Activated naive CD8-positive, alpha-beta T cell treated with anti-CD3 and anti-CD28 coated beads, Interleukin-2, amount 10 ng/mL, durations not matched to agents 7 days and 5 days (primary cell): ENCODE results near the gene C1QC. TPM values are rescaled to one million over a fixed set of nuclear protein-coding genes. Genes with fewer than 3 reads are reported as not detected.

Experiments
- ATAC-seq: fragments of 150-1000 bp; cut with Tn5 transposase; one replicate; pipeline ENCODE4 v1.10.0; 2021; ENCODE audit warnings: low read depth, moderate library complexity
- POLR2A ChIA-PET: fragments of 350-600 bp; sonication (Branson Sonifier 250); formaldehyde crosslinking; loops from one replicate; lab custom pipeline; 2021; ENCODE audit warnings: antibody characterized with exemption; lab: Charles Lee
- DNase-seq: peaks from one replicate; pipeline ENCODE4 v3.0.0; 2021
- H3K27ac Mint-ChIP-seq: one replicate; pipeline ENCODE4 v1.8.0; 2022; ENCODE audit warnings: mild to moderate bottlenecking, mixed read lengths
- H3K27me3 Mint-ChIP-seq: one replicate; pipeline ENCODE4 v1.8.0; 2022; ENCODE audit warnings: mild to moderate bottlenecking, moderate library complexity, mixed read lengths
- H3K36me3 Mint-ChIP-seq: one replicate; pipeline ENCODE4 v1.8.0; 2021; ENCODE audit warnings: mild to moderate bottlenecking, mixed read lengths
- H3K4me1 Mint-ChIP-seq: one replicate; pipeline ENCODE4 v1.8.0; 2021; ENCODE audit warnings: mixed read lengths
- H3K4me3 Mint-ChIP-seq: one replicate; pipeline ENCODE4 v1.8.0; 2022; ENCODE audit warnings: mild to moderate bottlenecking, moderate library complexity, mixed read lengths
- H3K9me3 Mint-ChIP-seq: one replicate; pipeline ENCODE4 v1.8.0; 2021; ENCODE audit warnings: mixed read lengths
- microRNA-seq: library from miRNA; unstranded; fragments of <30 nt; microRNA quantifications from one replicate; pipeline ENCODE4 v1.2.0, GENCODE V29; 2022
- total RNA-seq, 2 experiments: library from RNA; stranded (reverse); gene quantifications; one replicate each; pipeline ENCODE4 v1.2.3, GENCODE V29; 2021

Gene C1QC
- total RNA-seq, 2 experiments from 2014 or later = 1.3 to 1.7 TPM

- no peak overlapping the region for H3K4me3 Mint-ChIP-seq
- no peaks in the 10 kb centered on the region for H3K9me3 Mint-ChIP-seq
- H3K27ac Mint-ChIP-seq = no peak overlapping the region
- H3K36me3 Mint-ChIP-seq = no peaks in the 10 kb centered on the region
- no peak for ATAC-seq
- POLR2A ChIA-PET = no interaction called here
- DNase-seq = no peak
- H3K27me3 Mint-ChIP-seq = peaks cover 3% of the 10 kb centered on the region
- H3K4me1 Mint-ChIP-seq = no peaks in the 10 kb centered on the region
These were observed 42.2 kb downstream of the C1QC start for GRCh38 chr1:22685591-22686059.

DNA sequence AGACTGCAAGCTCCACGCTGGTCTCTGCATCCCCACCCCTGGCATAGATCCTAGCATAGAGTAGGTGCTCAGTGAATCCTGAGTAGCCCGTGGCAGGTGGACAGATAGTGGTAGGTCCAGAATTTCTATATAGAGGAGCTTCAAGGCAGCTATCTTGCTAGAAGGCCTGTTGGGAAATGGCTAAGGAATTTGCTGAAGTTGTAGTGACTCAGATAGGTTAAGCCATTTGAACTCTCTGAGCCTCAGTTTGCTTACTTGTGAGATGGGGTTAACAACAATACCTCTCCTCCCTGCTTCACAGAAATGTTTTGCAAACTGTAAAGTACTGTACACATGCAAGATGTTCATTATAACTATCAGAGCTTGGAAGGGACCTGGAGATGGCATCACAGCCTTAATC lies 43.8 kb downstream of the C1QC start:
- H3K27ac Mint-ChIP-seq = no peak overlapping the region
- no peaks in the 10 kb centered on the region for H3K9me3 Mint-ChIP-seq
- H3K36me3 Mint-ChIP-seq = no peaks in the 10 kb centered on the region
- DNase-seq (no peak), ATAC-seq (no peak)
- peaks cover 3% of the 10 kb centered on the region for H3K27me3 Mint-ChIP-seq
- no peak overlapping the region for H3K4me3 Mint-ChIP-seq
- H3K4me1 Mint-ChIP-seq = no peaks in the 10 kb centered on the region
- POLR2A ChIA-PET = no interaction called here

DNA sequence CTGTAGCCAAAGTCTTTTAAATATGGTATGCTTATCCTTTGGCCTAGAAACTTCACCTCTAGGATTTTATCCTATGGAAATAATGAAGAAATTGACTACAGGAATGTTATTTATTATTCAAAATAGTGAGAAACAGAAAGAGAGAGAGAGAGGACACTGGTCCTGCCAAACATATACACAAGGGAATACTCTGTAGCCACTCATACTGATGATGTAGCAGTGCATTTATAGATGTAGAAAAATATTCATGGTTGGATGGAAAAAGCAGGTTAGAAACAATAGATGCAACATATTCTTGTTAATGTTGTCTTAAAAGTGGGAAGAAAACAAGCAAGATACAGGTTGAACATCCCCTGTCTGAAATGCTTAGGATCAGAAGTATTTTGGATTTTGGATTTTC lies 45.0 kb downstream of the C1QC start:
- POLR2A ChIA-PET = no interaction called here
- no peak overlapping the region for H3K27ac Mint-ChIP-seq
- peaks cover 9% of the 10 kb centered on the region for H3K27me3 Mint-ChIP-seq
- ATAC-seq (no peak), DNase-seq (no peak)
- H3K9me3 Mint-ChIP-seq = no peaks in the 10 kb centered on the region
- no peak overlapping the region for H3K4me3 Mint-ChIP-seq
- no peaks in the 10 kb centered on the region for H3K4me1 Mint-ChIP-seq
- no peaks in the 10 kb centered on the region for H3K36me3 Mint-ChIP-seq

DNA sequence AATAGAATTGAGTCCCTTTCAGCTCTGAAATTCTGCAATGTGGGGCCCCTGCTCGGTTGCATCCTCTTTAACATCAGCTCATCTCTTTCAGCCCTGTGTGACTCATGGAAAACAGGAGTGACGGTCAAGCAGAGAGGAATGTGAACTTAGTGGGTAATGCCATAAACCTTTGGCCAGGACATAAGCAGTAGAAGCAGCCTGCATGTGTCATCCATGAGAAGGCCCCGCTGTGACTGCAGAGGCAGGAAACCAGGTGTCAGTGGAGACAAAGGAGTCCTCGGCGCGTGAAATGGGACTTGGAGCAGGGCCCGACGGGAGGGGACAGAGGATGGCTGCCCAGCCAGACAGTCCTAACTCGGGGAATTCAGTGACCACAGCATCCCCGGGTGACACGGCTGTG lies 46.1 kb downstream of the C1QC start:
- no peaks in the 10 kb centered on the region for H3K4me1 Mint-ChIP-seq
- POLR2A ChIA-PET = no interaction called here
- ATAC-seq = no peak
- H3K36me3 Mint-ChIP-seq = no peaks in the 10 kb centered on the region
- H3K27ac Mint-ChIP-seq = no peak overlapping the region
- H3K27me3 Mint-ChIP-seq = peaks cover 9% of the 10 kb centered on the region
- no peak for DNase-seq
- no peak overlapping the region for H3K4me3 Mint-ChIP-seq
- H3K9me3 Mint-ChIP-seq = no peaks in the 10 kb centered on the region

DNA sequence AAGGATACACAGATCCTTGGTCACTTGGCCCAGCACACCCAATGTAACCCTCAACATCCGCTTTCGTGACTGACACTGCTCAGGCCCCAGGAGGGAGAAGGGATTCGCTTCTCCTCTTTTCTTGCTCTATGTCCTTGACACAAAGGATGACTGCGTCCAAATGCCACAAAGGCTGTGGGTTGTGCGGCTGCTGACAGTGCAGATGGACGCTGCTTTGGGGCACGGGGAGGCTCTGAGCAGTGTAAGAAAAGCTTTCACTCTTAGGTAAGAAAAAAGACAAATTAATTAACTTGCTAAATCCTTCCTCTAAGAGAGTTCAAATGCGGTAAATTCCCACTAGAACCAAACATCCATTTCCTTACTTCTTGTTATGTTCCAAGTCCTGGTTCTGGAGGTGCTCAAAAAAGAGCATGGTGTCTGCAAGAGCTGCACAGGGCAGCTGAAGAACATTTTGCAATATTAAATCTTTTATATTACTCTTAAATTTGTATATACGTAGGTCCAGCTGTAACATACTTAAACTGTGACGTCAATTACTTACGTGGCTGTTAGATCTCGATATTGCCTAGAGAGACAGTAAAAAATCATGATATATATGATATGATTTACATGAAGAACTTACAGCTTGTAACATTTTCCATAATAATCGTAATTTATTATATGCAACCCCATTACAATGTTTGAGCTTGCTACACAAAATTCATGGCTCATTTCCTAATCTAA lies 47.8 kb downstream of the C1QC start:
- H3K4me1 Mint-ChIP-seq = no peaks in the 10 kb centered on the region
- DNase-seq = no peak
- H3K9me3 Mint-ChIP-seq = no peaks in the 10 kb centered on the region
- H3K27me3 Mint-ChIP-seq = peaks cover 9% of the 10 kb centered on the region
- H3K4me3 Mint-ChIP-seq = no peak overlapping the region
- H3K27ac Mint-ChIP-seq = no peak overlapping the region
- POLR2A ChIA-PET = no interaction called here
- no peaks in the 10 kb centered on the region for H3K36me3 Mint-ChIP-seq
- no peak for ATAC-seq

- Mint-ChIP-seq H3K27me3 (peaks cover 6% of the 10 kb centered on the region), H3K36me3 (no peaks in the 10 kb centered on the region), H3K27ac (no peak overlapping the region), H3K9me3 (no peaks in the 10 kb centered on the region), H3K4me1 (no peaks in the 10 kb centered on the region), H3K4me3 (no peak overlapping the region)
- POLR2A ChIA-PET = no interaction called here
- DNase-seq (no peak), ATAC-seq (no peak)
These were observed 50.7 kb downstream of the C1QC start for GRCh38 chr1:22694172-22694571.

- DNase-seq (no peak), ATAC-seq (no peak)
- POLR2A ChIA-PET = no interaction called here
These were observed 53.2 kb downstream of the C1QC start for GRCh38 chr1:22696610-22697009.

More at GRCh38 chr1:22696610-22697009, 53.2 kb downstream of the C1QC start:
- no peak overlapping the region for H3K4me3 Mint-ChIP-seq
- H3K36me3 Mint-ChIP-seq = no peaks in the 10 kb centered on the region
- no peaks in the 10 kb centered on the region for H3K9me3 Mint-ChIP-seq
- no peaks in the 10 kb centered on the region for H3K4me1 Mint-ChIP-seq
- H3K27me3 Mint-ChIP-seq = peaks cover 6% of the 10 kb centered on the region
- H3K27ac Mint-ChIP-seq = no peak overlapping the region

Small RNA genes lying within 50 kb of the gene (microRNA-seq; reads per million reads assigned to microRNA genes)
- gene MIR6127 = not detected

Other genes with a start within 250 kb of the C1QC start
- 10 to 100 TPM; 26.5 to 30.2 TPM for gene ZBTB40, start 191.8 kb upstream of the C1QC start, total RNA-seq
- gene EPHA8, start 80.1 kb upstream of the C1QC start, total RNA-seq = not detected
- gene C1QA, start 7.0 kb upstream of the C1QC start, total RNA-seq = under 1 TPM; 0.61 to 0.88 TPM
- gene C1QB, start 9.6 kb downstream of the C1QC start, total RNA-seq = under 1 TPM; 0.50 to 0.79 TPM
- gene EPHB2, start 67.2 kb downstream of the C1QC start, total RNA-seq = under 1 TPM; 0.25 to 0.26 TPM